GM12878 (cell line): ENCODE measurements around the gene PREB. TPM values are rescaled to one million over a fixed set of nuclear protein-coding genes. Genes with fewer than 3 reads are reported as not detected.

Experiments used
- ATAC-seq: fragments of 200-7000 bp; cut with Tn5 transposase; 3 replicates; pipeline ENCODE4 v1.9.1; 2020; ENCODE audit warnings: mild to moderate bottlenecking, moderate library complexity
- BruUV-seq: library from RNA; stranded (reverse); fragments of 400-500 nt; replicated peaks from 2 replicates; lab custom pipeline; 2021; lab: Mats Ljungman, UMichigan
- CTCF ChIA-PET: fragments of 300-600 bp; sonication (Branson Sonifier 250); formaldehyde crosslinking; extraction: SDS; loops from one replicate; lab custom pipeline; 2021; ENCODE audit warnings: inconsistent platforms; lab: Yijun Ruan, JAX
- POLR2A ChIA-PET: fragments of 350-600 bp; formaldehyde crosslinking; extraction: SDS; loops from one replicate; lab custom pipeline; 2021; ENCODE audit warnings: inconsistent platforms; lab: Charles Lee
- RAD21 ChIA-PET: fragments of 300-600 bp; sonication (Branson Sonifier 250); formaldehyde crosslinking; loops from one replicate; lab custom pipeline; 2023; ENCODE audit warnings: antibody characterized with exemption; ENCODE audit not compliant: unreplicated experiment; lab: Charles Lee
- SMC1A ChIA-PET: fragments of 300-600 bp; sonication (Branson Sonifier 250); formaldehyde crosslinking; loops from one replicate; lab custom pipeline; 2023; ENCODE audit not compliant: unreplicated experiment, uncharacterized antibody; lab: Charles Lee
- DNase-seq: peaks from one replicate; pipeline ENCODE4 v3.0.0-alpha.2; 2011; ENCODE audit warnings: low read depth, low spot score
- FAIRE-seq: peaks from 3 replicates; lab custom pipeline; 2011; peaks lifted over from hg19 to GRCh38; lab: Jason Lieb, UNC
- H2AFZ ChIP-seq: 2 replicates; pipeline ENCODE4 v1.6.0; 2011; ENCODE audit warnings: low read depth, low read length, control low read depth; ENCODE audit not compliant: control insufficient read depth
- H3K27ac ChIP-seq: 2 replicates; pipeline ENCODE4 v1.5.1; 2011; ENCODE audit warnings: control low read depth; ENCODE audit not compliant: control insufficient read depth, insufficient read depth
- H3K27me3 ChIP-seq, 2 experiments: replicated peaks in 1 of 2; 2 replicates each; pipeline versions ENCODE4 v1.6.0 to v1.6.1; 2011; ENCODE audit warnings: low read length in 1 of 2; ENCODE audit not compliant: control insufficient read depth in 2 of 2, insufficient read depth in 2 of 2
- H3K36me3 ChIP-seq, 2 experiments: 2 replicates each; pipeline ENCODE4 v1.5.1; 2011; ENCODE audit warnings: low read length in 1 of 2; ENCODE audit not compliant: control insufficient read depth in 2 of 2, insufficient read depth in 2 of 2
- H3K4me1 ChIP-seq: 2 replicates; pipeline ENCODE4 v1.6.1; 2011; ENCODE audit warnings: mild to moderate bottlenecking, low read length, moderate library complexity, mixed read lengths; ENCODE audit not compliant: control insufficient read depth, insufficient read depth
- H3K4me2 ChIP-seq: 2 replicates; pipeline ENCODE4 v1.6.0; 2011; ENCODE audit warnings: control low read depth; ENCODE audit not compliant: control insufficient read depth, insufficient read depth
- H3K4me3 ChIP-seq: fragments of 200-600 bp; sonication (generic); 2 replicates; pipeline ENCODE4 v1.5.1; 2016
- H3K79me2 ChIP-seq: 2 replicates; pipeline ENCODE4 v1.6.0; 2011; ENCODE audit warnings: low read length; ENCODE audit not compliant: control insufficient read depth, insufficient read depth
- H3K9ac ChIP-seq: 2 replicates; pipeline ENCODE4 v1.8.0; 2011; ENCODE audit warnings: low read length, control low read depth, mixed read lengths; ENCODE audit not compliant: control insufficient read depth, insufficient read depth
- H3K9me3 ChIP-seq: replicated peaks from 3 replicates; pipeline ENCODE4 v1.5.1; 2011; ENCODE audit warnings: mild to moderate bottlenecking, low read length; ENCODE audit not compliant: control insufficient read depth, insufficient read depth
- H4K20me1 ChIP-seq: 2 replicates; pipeline ENCODE4 v1.6.0; 2011; ENCODE audit not compliant: control insufficient read depth, insufficient read depth
- ATF2 ChIP-seq: IDR thresholded peaks from 2 replicates; pipeline ENCODE4 v1.6.1; 2012; ENCODE audit warnings: low read length, inconsistent platforms
- BMI1 ChIP-seq: fragments of 450-650 bp; IDR thresholded peaks from 2 replicates; pipeline ENCODE4 v1.6.1; 2016; ENCODE audit warnings: mild to moderate bottlenecking, moderate library complexity, borderline replicate concordance
- CBFB ChIP-seq: IDR thresholded peaks from 2 replicates; pipeline ENCODE4 v1.6.1; 2016; ENCODE audit warnings: antibody characterized with exemption, low read depth
- EED ChIP-seq: sonication (generic); IDR thresholded peaks from 2 replicates; pipeline ENCODE4 v1.6.1; 2016; ENCODE audit warnings: antibody characterized with exemption, low read depth
- GATAD2B ChIP-seq: fragments of 450-650 bp; conservative IDR thresholded peaks from 2 replicates; pipeline ENCODE4 v1.6.1; 2017; ENCODE audit warnings: low read depth, mild to moderate bottlenecking, moderate library complexity
- IKZF1 ChIP-seq: fragments of 450-650 bp; conservative IDR thresholded peaks from 2 replicates; pipeline ENCODE4 v1.6.1; 2017; ENCODE audit warnings: antibody characterized with exemption, mild to moderate bottlenecking
- NR2F1 ChIP-seq: fragments of 450-650 bp; conservative IDR thresholded peaks from 2 replicates; pipeline ENCODE4 v1.6.1; 2017; ENCODE audit warnings: mild to moderate bottlenecking
- RB1 ChIP-seq: fragments of 450-650 bp; formaldehyde crosslinking; IDR thresholded peaks from 2 replicates; pipeline ENCODE4 v1.6.1; 2017; ENCODE audit warnings: mild to moderate bottlenecking, borderline replicate concordance
- REST ChIP-seq: IDR thresholded peaks from 2 replicates; pipeline ENCODE4 v1.6.1; 2012; ENCODE audit warnings: mild to moderate bottlenecking, low read depth, low read length
- RFX5 ChIP-seq: IDR thresholded peaks from 2 replicates; pipeline ENCODE4 v1.6.1; 2011; ENCODE audit warnings: low read depth, low read length, improper control_type of control experiment
- RUNX3 ChIP-seq: IDR thresholded peaks from 2 replicates; pipeline ENCODE4 v1.6.1; 2012; ENCODE audit warnings: low read length, inconsistent platforms
- SPI1 ChIP-seq: IDR thresholded peaks from 2 replicates; pipeline ENCODE4 v1.6.1; 2011; ENCODE audit warnings: low read depth, mild to moderate bottlenecking, low read length, moderate library complexity, borderline replicate concordance; ENCODE audit not compliant: insufficient read depth
- TCF7 ChIP-seq: IDR thresholded peaks from 2 replicates; pipeline ENCODE4 v1.6.1; 2014; ENCODE audit warnings: antibody characterized with exemption, borderline replicate concordance
- WGBS: methylation state at CpG from one replicate; pipeline ENCODE4 v1.1.6; 2016; ENCODE audit warnings: low lambda C conversion rate; ENCODE audit not compliant: insufficient replicate concordance, insufficient coverage; ENCODE audit errors: missing lambda C conversion rate; 5-methylcytosine and 5-hydroxymethylcytosine counted together
- in situ Hi-C: fragments of 300-500 bp; cut with MboI; formaldehyde crosslinking; loops from 9 replicates; pipeline ENCODE4 v1.14.3; 2018; ENCODE audit warnings: mixed read lengths
- intact Hi-C: fragments of 100-400 bp; cut with micrococcal nuclease; formaldehyde crosslinking; loops from one replicate; pipeline ENCODE4 v1.14.2; 2022; ENCODE audit not compliant: unreplicated experiment
- polyA plus RNA-seq, 11 experiments: library from polyadenylated mRNA; depleted of rRNA in 4 of 11; unstranded in 6 of 11; stranded (reverse) in 5 of 11; fragments of >200 nt; fragmentation: Nextera tagmentation in 4 of 11; fragmentation: Illumina TruSeq in 1 of 11; extraction: Ambion mirVana in 4 of 11; extraction: Trizol in 1 of 11; gene quantifications; 1 replicate in 1 of 11; 2 replicates in 10 of 11; pipeline versions ENCODE4 v1.2.1 to v1.2.3, GENCODE V29; 2011 to 2016; ENCODE audit warnings: inconsistent platforms in 2 of 11, missing spikeins in 2 of 11, low read depth in 1 of 11
- total RNA-seq, 4 experiments: library from RNA; depleted of rRNA in 3 of 4; stranded (reverse); fragments of >200 nt in 3 of 4; fragmentation: Illumina TruSeq in 1 of 4; extraction: Trizol in 1 of 4; gene quantifications; 2 replicates each; pipeline versions ENCODE4 v1.2.1 to v1.2.3, GENCODE V29; 2013 to 2021
- TF ChIP-seq, protein P1 (sequence below): IDR thresholded peaks from 2 replicates; pipeline ENCODE4 v1.6.1; 2012; ENCODE audit warnings: improper control_type of control experiment, low read depth, low read length; ENCODE audit not compliant: insufficient replicate concordance

The PREB gene
- total and polyA plus RNA-seq, 10 of the 15 experiments (the other 5 are each of a cell fraction or from before 2014, with no cell fraction given), result 26.3 to 101 (median 52.7) TPM

DNA sequence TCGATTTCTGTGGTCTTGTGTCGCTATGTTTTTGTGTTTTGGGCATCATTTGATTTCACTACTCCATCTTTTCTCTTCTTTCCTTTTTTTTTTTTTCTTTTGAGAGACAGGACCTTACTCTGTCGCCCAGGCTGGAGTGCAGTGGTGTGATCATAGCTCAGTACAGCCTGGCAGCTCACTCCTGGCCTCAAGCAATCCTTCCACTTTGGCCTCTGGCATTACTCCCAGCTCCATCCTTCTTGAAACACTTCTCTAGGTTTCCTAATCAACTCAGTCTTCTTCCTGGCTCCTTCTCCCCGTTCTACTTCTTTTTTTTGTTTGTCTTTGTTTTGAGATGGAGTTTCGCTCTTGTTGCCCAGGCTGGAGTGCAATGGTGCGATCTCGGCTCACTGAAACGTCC, 40.9 kb upstream of the PREB start (continued):
- TF ChIP-seq REST (no peak), EED (no peak)
- TF ChIP-seq, all 136 proteins: peak for 0

DNA sequence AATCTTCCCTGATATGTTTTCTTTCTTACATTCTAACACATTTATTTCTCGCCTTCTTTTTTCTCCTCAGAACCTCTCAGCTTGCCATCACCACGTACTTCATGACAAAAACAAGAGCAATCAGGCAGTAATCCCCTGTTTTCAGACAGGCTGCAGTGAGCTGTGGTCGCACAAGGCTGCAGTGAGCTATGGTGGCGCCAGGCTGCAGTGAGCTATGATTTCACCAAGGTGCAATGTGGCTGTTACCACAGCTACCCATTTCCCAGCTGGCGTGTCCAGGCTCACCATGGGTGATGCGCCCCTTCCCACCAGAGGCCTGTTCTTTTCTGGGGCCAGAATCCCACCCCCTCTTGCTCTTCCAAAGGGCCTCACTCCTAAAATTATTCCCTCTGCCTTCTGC, 40.2 kb upstream of the PREB start:
- peaks cover 15% of the 10 kb centered on the region for H3K4me1 ChIP-seq
- no peaks in the 10 kb centered on the region for H3K36me3 ChIP-seq
- BruUV-seq, result no TSS peak
- H3K9me3 ChIP-seq, result no peaks in the 10 kb centered on the region
- H4K20me1 ChIP-seq, result no peaks in the 10 kb centered on the region
- H3K9ac ChIP-seq, result no peak overlapping the region
- ChIA-PET CTCF (interaction anchor here (0.7 to 1.5 kb wide), 4 partner anchors 13 to 124 kb away, joined by 3 to 8 read pairs (median 3); no protein-coding TSS in a partner anchor), SMC1A (interaction anchor here (0.6 to 1.5 kb wide), 3 partner anchors 17 to 393 kb away, joined by 3 to 4 read pairs (median 3); no protein-coding TSS in a partner anchor), POLR2A (no interaction called here)
- H2AFZ ChIP-seq, result no peak overlapping the region
- FAIRE-seq, result no peak
- no peaks in the 10 kb centered on the region; a peak in 1 of 4 replicates for H3K27me3 ChIP-seq
- H3K4me2 ChIP-seq, result no peak overlapping the region
- in situ Hi-C loops, result no loop called here
- H3K4me3 ChIP-seq, result no peak overlapping the region
- intact Hi-C loops, result loop anchor here (10.0 kb wide), 1 partner anchor 110 kb away; the partner anchor contains the start of gene TRIM54
- WGBS, result 9% methylated on average over 6 of the region's 6 CpGs
- no peak for DNase-seq
- TF ChIP-seq BMI1 (no peak), RUNX3 (no peak), TCF7 (no peak), SPI1 (no peak), GATAD2B (no peak), IKZF1 (no peak), CBFB (no peak), ATF2 (no peak), RB1 (no peak), NR2F1 (no peak), RFX5 (no peak)
- TF ChIP-seq, protein P1, sequence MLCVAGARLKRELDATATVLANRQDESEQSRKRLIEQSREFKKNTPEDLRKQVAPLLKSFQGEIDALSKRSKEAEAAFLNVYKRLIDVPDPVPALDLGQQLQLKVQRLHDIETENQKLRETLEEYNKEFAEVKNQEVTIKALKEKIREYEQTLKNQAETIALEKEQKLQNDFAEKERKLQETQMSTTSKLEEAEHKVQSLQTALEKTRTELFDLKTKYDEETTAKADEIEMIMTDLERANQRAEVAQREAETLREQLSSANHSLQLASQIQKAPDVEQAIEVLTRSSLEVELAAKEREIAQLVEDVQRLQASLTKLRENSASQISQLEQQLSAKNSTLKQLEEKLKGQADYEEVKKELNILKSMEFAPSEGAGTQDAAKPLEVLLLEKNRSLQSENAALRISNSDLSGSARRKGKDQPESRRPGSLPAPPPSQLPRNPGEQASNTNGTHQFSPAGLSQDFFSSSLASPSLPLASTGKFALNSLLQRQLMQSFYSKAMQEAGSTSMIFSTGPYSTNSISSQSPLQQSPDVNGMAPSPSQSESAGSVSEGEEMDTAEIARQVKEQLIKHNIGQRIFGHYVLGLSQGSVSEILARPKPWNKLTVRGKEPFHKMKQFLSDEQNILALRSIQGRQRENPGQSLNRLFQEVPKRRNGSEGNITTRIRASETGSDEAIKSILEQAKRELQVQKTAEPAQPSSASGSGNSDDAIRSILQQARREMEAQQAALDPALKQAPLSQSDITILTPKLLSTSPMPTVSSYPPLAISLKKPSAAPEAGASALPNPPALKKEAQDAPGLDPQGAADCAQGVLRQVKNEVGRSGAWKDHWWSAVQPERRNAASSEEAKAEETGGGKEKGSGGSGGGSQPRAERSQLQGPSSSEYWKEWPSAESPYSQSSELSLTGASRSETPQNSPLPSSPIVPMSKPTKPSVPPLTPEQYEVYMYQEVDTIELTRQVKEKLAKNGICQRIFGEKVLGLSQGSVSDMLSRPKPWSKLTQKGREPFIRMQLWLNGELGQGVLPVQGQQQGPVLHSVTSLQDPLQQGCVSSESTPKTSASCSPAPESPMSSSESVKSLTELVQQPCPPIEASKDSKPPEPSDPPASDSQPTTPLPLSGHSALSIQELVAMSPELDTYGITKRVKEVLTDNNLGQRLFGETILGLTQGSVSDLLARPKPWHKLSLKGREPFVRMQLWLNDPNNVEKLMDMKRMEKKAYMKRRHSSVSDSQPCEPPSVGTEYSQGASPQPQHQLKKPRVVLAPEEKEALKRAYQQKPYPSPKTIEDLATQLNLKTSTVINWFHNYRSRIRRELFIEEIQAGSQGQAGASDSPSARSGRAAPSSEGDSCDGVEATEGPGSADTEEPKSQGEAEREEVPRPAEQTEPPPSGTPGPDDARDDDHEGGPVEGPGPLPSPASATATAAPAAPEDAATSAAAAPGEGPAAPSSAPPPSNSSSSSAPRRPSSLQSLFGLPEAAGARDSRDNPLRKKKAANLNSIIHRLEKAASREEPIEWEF, result no peak
- TF ChIP-seq, all 136 proteins: peak for 0
- H3K27ac ChIP-seq, result no peak overlapping the region
- no peaks in the 10 kb centered on the region for H3K79me2 ChIP-seq
- RAD21 ChIA-PET, result no interaction called here
- peak; percentile 46; the same call in 2 of the 3 replicates for ATAC-seq
